AG10803 (cell line): ENCODE results near the gene LY6G6F.
A peak's percentile ranks its signal among the peaks of the same experiment; 100 is the strongest.

Experiments
- DNase-seq: peaks from one replicate; pipeline ENCODE4 v3.0.0; 2010; ENCODE audit warnings: low read depth
- H3K4me3 ChIP-seq: 2 replicates; pipeline ENCODE4 v1.5.1; 2011; ENCODE audit warnings: mild to moderate bottlenecking, low read length, control low read depth
- CTCF ChIP-seq: conservative IDR thresholded peaks from 2 replicates; pipeline ENCODE4 v1.5.1; 2011; ENCODE audit warnings: mild to moderate bottlenecking, low read length, control low read depth, inconsistent platforms

Gene LY6G6F

GRCh38 chr6:31661262-31662123 is 45.2 kb upstream of the LY6G6F start:
- no peak for DNase-seq
- H3K4me3 ChIP-seq: peak overlapping the region; percentile 92; the same call in 1 of the 2 replicates
- TF ChIP-seq CTCF: no peak

DNA sequence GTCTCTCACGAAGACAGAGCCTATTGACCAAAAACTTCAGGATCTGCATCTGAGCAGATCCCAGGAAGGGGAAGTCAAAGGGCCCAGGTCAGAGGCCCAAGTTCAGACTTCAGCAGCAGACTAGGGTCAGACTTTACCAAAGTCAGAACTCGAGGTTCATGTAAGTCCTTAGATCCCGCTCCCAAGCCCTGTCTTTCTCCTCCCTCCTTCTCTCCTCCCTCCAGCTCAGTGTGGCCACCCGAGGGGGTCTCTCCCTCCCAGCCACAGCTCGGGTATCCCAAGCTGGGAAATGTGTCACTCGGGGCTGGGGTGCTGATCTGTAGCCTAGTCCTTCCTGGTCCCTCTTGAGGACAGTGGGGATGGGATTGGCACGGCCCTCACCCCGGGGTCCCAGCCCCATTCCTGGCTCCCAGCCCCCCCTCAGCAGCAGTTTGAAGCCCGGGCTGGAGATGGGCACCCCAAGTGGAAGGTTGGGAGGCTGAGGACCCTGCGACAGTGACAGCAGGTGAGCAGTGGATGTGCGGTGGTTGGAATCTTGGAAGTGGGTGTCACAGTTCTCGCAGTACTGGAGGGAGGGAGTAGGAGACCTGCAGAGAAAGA is 44.4 kb upstream of the LY6G6F start:
- no peak overlapping the region for H3K4me3 ChIP-seq
- no peak for TF ChIP-seq CTCF

DNA sequence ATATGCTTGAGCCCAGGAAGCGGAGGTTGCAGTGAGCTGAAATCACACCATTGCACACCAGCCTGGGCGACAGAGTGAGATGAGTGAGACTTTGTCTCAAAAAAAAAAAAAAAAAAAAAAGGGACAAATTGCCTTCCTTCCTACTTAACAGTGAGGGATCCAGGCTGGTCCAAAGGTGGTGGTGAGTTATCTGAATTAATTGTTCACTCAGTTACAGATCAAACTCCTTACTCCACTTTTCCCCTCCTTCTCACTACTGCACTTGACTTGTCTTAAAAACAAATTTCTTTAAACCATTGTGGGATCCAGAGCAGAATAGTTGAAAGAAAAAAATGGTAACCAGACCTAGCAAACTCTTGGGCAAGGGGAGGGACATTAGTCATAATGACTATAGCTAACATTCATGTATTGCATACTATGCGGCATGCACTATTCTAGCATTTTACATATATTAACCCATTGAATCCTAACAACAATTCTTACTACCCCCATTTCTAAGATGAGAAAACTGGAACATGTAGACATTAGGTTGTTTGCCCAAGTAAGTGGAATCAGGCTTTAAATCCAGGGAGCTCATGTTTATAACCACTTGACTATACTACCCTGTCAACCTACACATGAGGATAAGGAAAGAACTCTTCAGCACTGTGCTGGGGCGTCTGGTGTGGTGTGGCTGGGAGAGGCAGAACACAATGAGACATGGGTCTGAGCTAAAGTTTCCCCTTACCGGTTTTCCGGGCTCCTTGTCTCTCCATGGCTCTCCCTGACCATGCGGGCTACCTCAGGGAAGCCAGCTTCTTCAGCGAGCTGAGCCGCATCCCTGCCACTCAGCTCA is 43.3 kb upstream of the LY6G6F start:
- peak overlapping the region; percentile 98 for H3K4me3 ChIP-seq
- no peak for TF ChIP-seq CTCF
- no peak for DNase-seq

More for the DNA sequence above, 44.4 kb upstream of the LY6G6F start:
- DNase-seq: no peak

- peak overlapping the region; percentile 98 for H3K4me3 ChIP-seq
- DNase-seq: peak; percentile 80
- no peak for TF ChIP-seq CTCF
Observed at GRCh38 chr6:31663961-31664789, 42.5 kb upstream of the LY6G6F start.

- H3K4me3 ChIP-seq: peak within 1 kb of the TSS; percentile 98
- TF ChIP-seq CTCF: no peak
- DNase-seq: peak; percentile 95
Observed at GRCh38 chr6:31664790-31665500, 41.7 kb upstream of the LY6G6F start, which contains the start of gene GPANK1. GPANK1 (minus strand) TSS chr6:31664997; CDS start chr6:31664478, 519 bp downstream.
